Pancreas (tissue), 10 donors: ENCODE measurements around the gene ACTR1A. TPM values are rescaled to one million over a fixed set of nuclear protein-coding genes. Genes with fewer than 3 reads are reported as not detected.

ENCODE experiments used
- ATAC-seq, 4 donors: fragments of 200-7000 bp; cut with Tn5 transposase; one replicate each; pipeline versions ENCODE4 v1.8.0 to v1.9.1; 2020; ENCODE audit warnings: mild to moderate bottlenecking in 4 of 4, moderate library complexity in 4 of 4
- DNase-seq, 6 donors: peaks; one replicate each; pipeline ENCODE4 v3.0.0-alpha.2; 2020
- FAIRE-seq: peaks from 2 replicates; lab custom pipeline; 2012; peaks lifted over from hg19 to GRCh38; lab: Jason Lieb, UNC
- H3K27ac ChIP-seq, 4 donors: fragments of 200-600 bp; sonication (generic); 1 replicate in 3 of 4; 2 replicates in 1 of 4; pipeline versions ENCODE4 v1.5.0 to v1.8.0; 2020
- H3K27me3 ChIP-seq, 4 donors: fragments of 200-600 bp; one replicate each; pipeline ENCODE4 v1.8.0; 2021
- H3K36me3 ChIP-seq, 3 donors: fragments of 200-600 bp; sonication (generic) in 1 of 3; one replicate each; pipeline versions ENCODE4 v1.5.0 to v1.8.0; 2020 to 2021
- H3K4me1 ChIP-seq, 3 donors: fragments of 200-600 bp; one replicate each; pipeline ENCODE4 v1.8.0; 2021
- H3K4me3 ChIP-seq, 4 donors: fragments of 200-600 bp; sonication (generic) in 2 of 4; one replicate each; pipeline versions ENCODE4 v1.5.0 to v1.8.0; 2020 to 2021
- H3K9me3 ChIP-seq, 4 donors: fragments of 200-600 bp; one replicate each; pipeline ENCODE4 v1.8.0; 2021
- WGBS, 2 donors: extraction: QIAGEN DNeasy Blood & Tissue Kit; methylation state at CpG; one replicate each; pipeline ENCODE4 v1.1.7; 2013; 5-methylcytosine and 5-hydroxymethylcytosine counted together
- intact Hi-C, 3 donors: fragments of 100-400 bp; cut with DNase I; formaldehyde crosslinking; loops; one replicate each; pipeline versions ENCODE4 v1.11.1 to v1.14.2; 2022
- polyA plus RNA-seq, 2 donors: library from polyadenylated mRNA; stranded (reverse); fragments of 200-250 nt; gene quantifications; one replicate each; pipeline ENCODE4 v1.2.3, GENCODE V29; 2013
- total RNA-seq, 6 donors: library from RNA; stranded (reverse); fragmentation: NEBNext Ultra II Directional in 4 of 6; extraction: Animal tissue kit (Norgen Biotek cat#: 25700) in 4 of 6; gene quantifications; one replicate each; pipeline versions ENCODE4 v1.2.1 to v1.2.4, GENCODE V29; 2021 to 2023
- TF ChIP-seq, protein P1 (sequence below), 4 donors: fragments of 200-600 bp; sonication (generic) in 3 of 4; IDR thresholded peaks; one replicate each; pipeline versions ENCODE4 v1.5.0 to v1.8.0; 2021; ENCODE audit warnings: antibody characterized with exemption in 4 of 4
- donor health status: healthy with polysubstance abuse.
- donor health status: DM: no; HTN: no; CAD: no; lungs with moderate emphysema.
- donor health status: DM: no; HTN: no; CAD: no.
- donor health status: control.
- donor health status: control.
- donor health status: Bipolar disorder and iron deficiency.
- donor health status: DM: yes; HTN: yes; CAD: no.
- donor health status: DM: no; HTN: no; CAD: no.
- donor health status: DM: no; HTN: no; CAD: no.
- donor health status: DM: yes; HTN: yes; CAD: no.

ACTR1A gene
- total and polyA plus RNA-seq, 8 donors: 22.4 to 40.9 (median 31.9) TPM

GRCh38 chr10:102436312-102436711, 66.2 kb downstream of the ACTR1A start:
- no peaks in the 10 kb centered on the region for H3K36me3 ChIP-seq
- WGBS, 2 donors: 53 to 61% methylated on average over 6 of the region's 6 CpGs
- no peaks in the 10 kb centered on the region for H3K27me3 ChIP-seq
- H3K9me3 ChIP-seq: no peaks in the 10 kb centered on the region
- no peak for ATAC-seq
- FAIRE-seq: no peak
- H3K4me3 ChIP-seq: peak overlapping the region in 1 of 4 donors; percentile 29
- intact Hi-C loops: no loop called here
- peaks cover 0 to 5% (median 0%) of the 10 kb centered on the region in 3 donors for H3K4me1 ChIP-seq
- TF ChIP-seq, protein P1, sequence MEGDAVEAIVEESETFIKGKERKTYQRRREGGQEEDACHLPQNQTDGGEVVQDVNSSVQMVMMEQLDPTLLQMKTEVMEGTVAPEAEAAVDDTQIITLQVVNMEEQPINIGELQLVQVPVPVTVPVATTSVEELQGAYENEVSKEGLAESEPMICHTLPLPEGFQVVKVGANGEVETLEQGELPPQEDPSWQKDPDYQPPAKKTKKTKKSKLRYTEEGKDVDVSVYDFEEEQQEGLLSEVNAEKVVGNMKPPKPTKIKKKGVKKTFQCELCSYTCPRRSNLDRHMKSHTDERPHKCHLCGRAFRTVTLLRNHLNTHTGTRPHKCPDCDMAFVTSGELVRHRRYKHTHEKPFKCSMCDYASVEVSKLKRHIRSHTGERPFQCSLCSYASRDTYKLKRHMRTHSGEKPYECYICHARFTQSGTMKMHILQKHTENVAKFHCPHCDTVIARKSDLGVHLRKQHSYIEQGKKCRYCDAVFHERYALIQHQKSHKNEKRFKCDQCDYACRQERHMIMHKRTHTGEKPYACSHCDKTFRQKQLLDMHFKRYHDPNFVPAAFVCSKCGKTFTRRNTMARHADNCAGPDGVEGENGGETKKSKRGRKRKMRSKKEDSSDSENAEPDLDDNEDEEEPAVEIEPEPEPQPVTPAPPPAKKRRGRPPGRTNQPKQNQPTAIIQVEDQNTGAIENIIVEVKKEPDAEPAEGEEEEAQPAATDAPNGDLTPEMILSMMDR (IDR thresholded peaks at IDR 0.05): no peak
- no peak overlapping the region for H3K27ac ChIP-seq
- DNase-seq: no peak

DNA sequence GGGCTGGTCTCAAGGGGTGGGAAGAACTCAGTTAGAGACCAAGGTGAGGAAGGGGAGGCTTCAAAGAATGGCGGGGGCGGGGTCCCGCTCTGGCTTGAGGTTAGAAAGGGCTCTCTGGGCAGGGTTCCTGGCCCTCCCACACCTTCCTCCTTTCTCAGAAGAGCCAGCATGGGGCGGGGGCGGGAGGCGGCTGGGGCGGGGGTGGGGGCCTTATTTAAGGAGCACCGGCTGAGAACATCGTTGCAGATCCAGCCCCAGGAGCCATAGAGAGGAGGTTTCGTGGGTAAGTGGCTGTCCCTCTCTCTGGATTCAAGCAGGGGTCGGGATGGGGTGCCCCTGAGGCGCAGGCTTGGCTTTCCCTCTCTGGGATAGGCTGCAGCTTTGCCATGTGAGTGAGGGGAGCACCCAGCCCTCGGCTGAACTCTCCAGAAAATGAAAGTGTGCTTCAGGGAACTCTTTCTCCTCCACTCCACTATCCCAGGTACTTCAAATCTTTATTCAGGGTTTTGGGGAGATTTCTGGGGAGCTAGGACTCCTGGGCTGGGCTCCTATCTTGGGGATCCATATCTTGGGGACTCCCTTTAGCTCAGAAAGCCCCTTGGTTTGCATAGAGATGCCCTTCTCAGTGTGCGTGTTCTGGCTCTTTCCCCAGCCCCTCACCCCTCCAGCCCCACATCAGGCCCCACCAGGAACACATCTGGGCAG, 66.8 kb downstream of the ACTR1A start:
- Histone ChIP-seq H3K27me3 (no peaks in the 10 kb centered on the region), H3K36me3 (no peaks in the 10 kb centered on the region), H3K27ac (no peak overlapping the region), H3K4me1 (peaks cover 0 to 6% (median 0%) of the 10 kb centered on the region in 3 donors), H3K9me3 (no peaks in the 10 kb centered on the region), H3K4me3 (peak overlapping the region in 1 of 4 donors; percentile 29)
- 30% methylated on average over 10 to 13 of the region's 14 CpGs for WGBS, 2 donors
- DNase-seq (no peak), FAIRE-seq (no peak), ATAC-seq (no peak)
- TF ChIP-seq, protein P1 (IDR thresholded peaks at IDR 0.05): no peak
- intact Hi-C loops: no loop called here

GRCh38 chr10:102435133-102435497, 67.4 kb downstream of the ACTR1A start:
- Histone ChIP-seq H3K36me3 (no peaks in the 10 kb centered on the region), H3K27me3 (no peaks in the 10 kb centered on the region), H3K9me3 (no peaks in the 10 kb centered on the region), H3K4me1 (peaks cover 0 to 6% (median 0%) of the 10 kb centered on the region in 3 donors), H3K27ac (peak overlapping the region in 1 of 4 donors; percentile 8), H3K4me3 (no peak overlapping the region)
- ATAC-seq: no peak
- no peak for FAIRE-seq
- TF ChIP-seq, protein P1 (IDR thresholded peaks at IDR 0.05): no peak
- intact Hi-C loops: no loop called here
- no peak for DNase-seq
- 54 to 57% methylated on average over 5 of the region's 5 CpGs for WGBS, 2 donors

GRCh38 chr10:102434394-102435132, 67.9 kb downstream of the ACTR1A start:
- peak in 2 of 4 donors; percentile 2 to 7 for ATAC-seq
- 33 to 37% methylated on average over 9 of the region's 9 CpGs for WGBS, 2 donors
- peak overlapping the region in 1 of 4 donors; percentile 12 for H3K27ac ChIP-seq
- H3K4me3 ChIP-seq: no peak overlapping the region
- no peak for DNase-seq
- intact Hi-C loops: no loop called here
- FAIRE-seq: no peak
- TF ChIP-seq, protein P1 (IDR thresholded peaks at IDR 0.05): no peak
- H3K9me3 ChIP-seq: no peaks in the 10 kb centered on the region
- H3K27me3 ChIP-seq: no peaks in the 10 kb centered on the region
- H3K36me3 ChIP-seq: no peaks in the 10 kb centered on the region
- peaks cover 0 to 6% (median 0%) of the 10 kb centered on the region in 3 donors for H3K4me1 ChIP-seq
